Measurements from ENCODE around the gene CCDC70.

GRCh38 chr13:51848674-51849073, 13.1 kb upstream of the CCDC70 start:
- TF ChIP-seq POLR2AphosphoS5 (IDR thresholded peaks at IDR 0.05; ENCODE audit: low read depth, low read length) (no peak), SP4 (IDR thresholded peaks at IDR 0.05; ENCODE audit: low read length) (no peak), SP2 (IDR thresholded peaks at IDR 0.05; ENCODE audit: low read length) (no peak)

Measured in H1 (cell line).